BLaER1 treated with 17β-estradiol and CSF1 and Interleukin-3, amounts not matched to agents 10 nM and 100 nM (cell line): ENCODE measurements around the gene PANX2.

Source experiments
- H3K27ac ChIP-seq, 11 experiments: shearing (Covaris generic); formaldehyde crosslinking; 2 replicates each; pipeline ENCODE4 v1.8.1; 2022
- H3K27me3 ChIP-seq, 11 experiments: shearing (Covaris generic); formaldehyde crosslinking; 2 replicates each; pipeline ENCODE4 v1.8.1; 2022
- H3K36me3 ChIP-seq, 11 experiments: shearing (Covaris generic); formaldehyde crosslinking; 2 replicates each; pipeline ENCODE4 v1.8.1; 2022
- H3K4me1 ChIP-seq, 10 experiments: shearing (Covaris generic); formaldehyde crosslinking; 2 replicates each; pipeline ENCODE4 v1.8.1; 2022
- H3K4me2 ChIP-seq, 11 experiments: shearing (Covaris generic); formaldehyde crosslinking; 2 replicates each; pipeline ENCODE4 v1.8.1; 2022
- H3K4me3 ChIP-seq, 10 experiments: shearing (Covaris generic); formaldehyde crosslinking; 2 replicates each; pipeline ENCODE4 v1.8.1; 2022
- H3K9ac ChIP-seq, 11 experiments: shearing (Covaris generic); formaldehyde crosslinking; 2 replicates each; pipeline ENCODE4 v1.8.1; 2022
- H3K9me3 ChIP-seq, 11 experiments: shearing (Covaris generic); formaldehyde crosslinking; replicated peaks in 1 of 11; 2 replicates each; pipeline ENCODE4 v1.8.1; 2022
- H4K20me1 ChIP-seq, 11 experiments: shearing (Covaris generic); formaldehyde crosslinking; 2 replicates each; pipeline ENCODE4 v1.8.1; 2022
- Cebpa-rat ChIP-seq, 11 experiments: shearing (Covaris generic); IDR thresholded peaks; 2 replicates each; pipeline ENCODE4 v1.8.1; 2022

PANX2 gene

DNA sequence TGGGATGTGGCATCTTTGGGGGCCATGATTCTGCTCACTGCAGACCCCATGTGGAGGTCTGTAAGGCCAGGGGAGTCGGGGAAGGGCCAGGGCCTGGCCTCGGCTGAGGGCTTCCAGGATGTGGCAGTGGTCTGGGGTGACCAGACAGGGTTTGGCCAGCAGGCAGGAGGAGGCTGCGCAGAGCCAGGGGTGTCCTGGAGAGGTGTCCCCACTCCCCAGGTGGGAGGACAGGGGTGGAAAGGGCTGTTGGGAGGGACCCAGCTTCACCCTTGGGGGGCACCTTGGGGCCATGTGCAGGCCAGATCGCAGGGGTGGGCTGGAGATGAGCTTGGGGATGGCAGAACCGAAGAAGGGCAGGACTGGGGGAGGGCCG lies 3.4 kb downstream of the PANX2 start:
- peaks cover 32 to 46% (median 40%) of the 10 kb centered on the region in 11 experiments for H3K27me3 ChIP-seq
- no peak for TF ChIP-seq Cebpa-rat (IDR thresholded peaks at IDR 0.05)
- no peak overlapping the region for H3K27ac ChIP-seq
- no peak overlapping the region; a peak in 1 of 22 replicates for H3K9ac ChIP-seq
- no peaks in the 10 kb centered on the region for H3K36me3 ChIP-seq
- peaks cover 0 to 68% (median 15%) of the 10 kb centered on the region in 11 experiments; a peak in 14 of 22 replicates for H4K20me1 ChIP-seq
- no peak overlapping the region for H3K4me3 ChIP-seq
- peak overlapping the region in 10 of 11 experiments; percentile 35 to 86 (median 76); a peak in 20 of 22 replicates for H3K4me2 ChIP-seq
- H3K4me1 ChIP-seq: peaks cover 19 to 76% (median 59%) of the 10 kb centered on the region in 10 experiments
- no peaks in the 10 kb centered on the region for H3K9me3 ChIP-seq

GRCh38 chr22:50174382-50175190 lies 4.1 kb downstream of the PANX2 start:
- H3K4me1 ChIP-seq: peaks cover 20 to 79% (median 65%) of the 10 kb centered on the region in 10 experiments
- TF ChIP-seq Cebpa-rat (IDR thresholded peaks at IDR 0.05): no peak

DNA sequence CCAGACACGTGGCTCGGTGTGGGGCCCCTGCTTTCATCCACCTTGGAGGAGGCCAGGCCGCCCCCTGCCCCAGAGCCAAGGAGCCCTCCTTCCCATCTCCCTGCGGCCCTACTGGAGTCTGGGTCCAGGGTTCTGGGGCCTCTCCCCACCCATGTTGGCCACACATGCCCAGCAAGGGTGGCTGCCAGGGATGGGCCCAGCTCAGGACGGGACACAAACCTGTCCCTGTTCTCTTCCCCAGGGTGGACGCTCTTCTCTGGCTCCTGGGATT lies 4.6 kb downstream of the PANX2 start:
- Histone ChIP-seq H3K9ac (no peak overlapping the region), H3K27ac (no peak overlapping the region), H4K20me1 (peaks cover 0 to 79% (median 20%) of the 10 kb centered on the region in 11 experiments; a peak in 15 of 22 replicates), H3K4me2 (peak overlapping the region in 2 of 11 experiments; percentile 77 to 79; a peak in 1 of 22 replicates), H3K36me3 (no peaks in the 10 kb centered on the region), H3K27me3 (peaks cover 20 to 46% (median 34%) of the 10 kb centered on the region in 11 experiments), H3K4me3 (no peak overlapping the region), H3K4me1 (peaks cover 25 to 85% (median 71%) of the 10 kb centered on the region in 10 experiments), H3K9me3 (no peaks in the 10 kb centered on the region)
- no peak for TF ChIP-seq Cebpa-rat (IDR thresholded peaks at IDR 0.05)

More at GRCh38 chr22:50174382-50175190, 4.1 kb downstream of the PANX2 start:
- H3K36me3 ChIP-seq: no peaks in the 10 kb centered on the region
- peaks cover 26 to 46% (median 39%) of the 10 kb centered on the region in 11 experiments for H3K27me3 ChIP-seq
- no peak overlapping the region for H3K27ac ChIP-seq
- H4K20me1 ChIP-seq: peaks cover 0 to 74% (median 20%) of the 10 kb centered on the region in 11 experiments; a peak in 13 of 22 replicates
- no peak overlapping the region for H3K9ac ChIP-seq
- peak overlapping the region in 3 of 11 experiments; percentile 75 to 86 (median 75); a peak in 4 of 22 replicates for H3K4me2 ChIP-seq
- no peak overlapping the region for H3K4me3 ChIP-seq
- H3K9me3 ChIP-seq: no peaks in the 10 kb centered on the region

DNA sequence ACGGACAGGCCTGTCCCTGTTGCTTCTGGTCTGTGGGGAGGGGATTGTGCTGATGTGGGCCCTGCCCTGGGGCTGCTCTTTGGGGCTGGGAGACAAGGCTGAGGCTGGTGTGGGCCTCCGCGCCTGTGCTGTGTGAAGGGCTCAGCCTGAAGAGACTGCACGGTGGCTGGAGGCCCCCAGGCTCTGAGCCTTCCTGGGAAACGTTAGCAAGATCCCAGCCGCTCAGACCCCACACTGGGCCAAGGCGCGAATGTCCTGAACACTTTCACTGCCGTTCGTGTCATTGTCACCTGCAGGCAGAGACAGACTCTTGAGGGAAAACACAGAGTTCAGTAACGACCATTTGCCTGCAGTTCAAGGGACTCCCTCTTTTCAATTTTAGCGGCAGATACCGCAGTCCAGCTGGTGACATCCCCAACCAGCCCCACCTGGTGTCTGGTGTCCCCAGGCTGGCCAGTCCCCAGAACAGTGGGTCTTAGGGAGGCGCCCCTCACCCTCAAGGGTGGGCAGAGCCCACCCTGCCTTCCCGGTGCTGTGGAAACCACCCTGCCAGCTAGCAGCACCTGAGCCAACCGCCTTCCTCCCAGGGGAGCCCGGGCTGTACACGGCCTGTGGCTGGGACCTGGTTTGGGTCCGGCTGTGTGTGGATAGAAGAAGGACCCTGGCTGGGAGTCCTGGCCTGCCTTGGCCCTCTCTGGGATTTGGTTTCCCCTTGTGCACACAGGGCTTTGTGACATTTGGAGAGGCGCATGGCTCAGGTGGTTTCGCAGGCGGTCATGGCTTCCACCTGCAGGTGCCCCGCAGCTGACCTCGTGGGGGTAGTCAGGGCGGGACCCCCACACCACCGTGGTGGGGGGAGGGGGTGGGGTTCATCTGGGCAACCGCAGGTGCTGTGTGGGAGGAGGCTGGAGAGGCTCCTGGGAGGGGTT lies 5.7 kb downstream of the PANX2 start:
- Histone ChIP-seq H3K4me2 (peak overlapping the region in 8 of 11 experiments; percentile 48 to 79 (median 68); a peak in 16 of 22 replicates), H3K9ac (0 out of 22 replicates have a peak overlapping the region, but pooled peaks of 1 of the 11 experiments have one; percentile 30), H3K4me3 (no peak overlapping the region), H3K4me1 (peaks cover 27 to 90% (median 78%) of the 10 kb centered on the region in 10 experiments), H3K27ac (no peak overlapping the region), H3K36me3 (no peaks in the 10 kb centered on the region), H3K27me3 (peaks cover 11 to 46% (median 25%) of the 10 kb centered on the region in 11 experiments), H3K9me3 (no peaks in the 10 kb centered on the region), H4K20me1 (peaks cover 0 to 82% (median 20%) of the 10 kb centered on the region in 11 experiments; a peak in 15 of 22 replicates)
- TF ChIP-seq Cebpa-rat (IDR thresholded peaks at IDR 0.05): no peak

GRCh38 chr22:50176850-50177536 lies 6.5 kb downstream of the PANX2 start:
- Histone ChIP-seq H3K27me3 (peaks cover 3 to 38% (median 17%) of the 10 kb centered on the region in 11 experiments), H3K4me2 (peak overlapping the region in 8 of 11 experiments; percentile 48 to 79 (median 68); a peak in 17 of 22 replicates), H3K27ac (no peak overlapping the region), H3K36me3 (no peaks in the 10 kb centered on the region), H3K9ac (no peak overlapping the region), H3K4me1 (peaks cover 27 to 84% (median 72%) of the 10 kb centered on the region in 10 experiments), H4K20me1 (peaks cover 0 to 74% (median 16%) of the 10 kb centered on the region in 11 experiments; a peak in 15 of 22 replicates), H3K9me3 (no peaks in the 10 kb centered on the region), H3K4me3 (no peak overlapping the region)
- TF ChIP-seq Cebpa-rat (IDR thresholded peaks at IDR 0.05): no peak

- Histone ChIP-seq H3K9ac (no peak overlapping the region), H3K27ac (no peak overlapping the region), H3K4me3 (no peak overlapping the region), H3K9me3 (no peaks in the 10 kb centered on the region), H3K4me2 (peak overlapping the region in 9 of 11 experiments; percentile 15 to 89 (median 87); a peak in 15 of 22 replicates), H3K4me1 (peaks cover 19 to 81% (median 66%) of the 10 kb centered on the region in 10 experiments), H3K36me3 (no peaks in the 10 kb centered on the region), H3K27me3 (peaks cover 0 to 33% (median 11%) of the 10 kb centered on the region in 11 experiments; a peak in 15 of 22 replicates), H4K20me1 (peaks cover 0 to 72% (median 16%) of the 10 kb centered on the region in 11 experiments; a peak in 14 of 22 replicates)
- TF ChIP-seq Cebpa-rat (IDR thresholded peaks at IDR 0.05): no peak
These were observed 7.3 kb downstream of the PANX2 start for GRCh38 chr22:50177537-50178470.

GRCh38 chr22:50178471-50178864 lies 7.9 kb downstream of the PANX2 start:
- no peaks in the 10 kb centered on the region for H3K9me3 ChIP-seq
- H3K36me3 ChIP-seq: no peaks in the 10 kb centered on the region
- peaks cover 0 to 33% (median 15%) of the 10 kb centered on the region in 11 experiments; a peak in 16 of 22 replicates for H3K27me3 ChIP-seq
- peak overlapping the region in 9 of 11 experiments; percentile 15 to 89 (median 87); a peak in 15 of 22 replicates for H3K4me2 ChIP-seq
- H4K20me1 ChIP-seq: peaks cover 0 to 67% (median 14%) of the 10 kb centered on the region in 11 experiments; a peak in 14 of 22 replicates
- H3K9ac ChIP-seq: 0 out of 22 replicates have a peak overlapping the region, but pooled peaks of 1 of the 11 experiments have one; percentile 7
- H3K4me3 ChIP-seq: no peak overlapping the region
- peaks cover 13 to 78% (median 59%) of the 10 kb centered on the region in 10 experiments for H3K4me1 ChIP-seq
- TF ChIP-seq Cebpa-rat (IDR thresholded peaks at IDR 0.05): no peak
- H3K27ac ChIP-seq: no peak overlapping the region
